ENCODE data around the gene MKX.

MKX gene

GRCh38 chr10:27638071-27638750, 107.4 kb downstream of the MKX start:
- Histone ChIP-seq H3K4me3 (ENCODE audit: low read depth, low read length) (no peak overlapping the region), H3K9me3 (ENCODE audit: control insufficient read depth, insufficient read depth, low read length) (no peaks in the 10 kb centered on the region), H3K36me3 (ENCODE audit: control insufficient read depth, insufficient read depth, low read length) (no peaks in the 10 kb centered on the region), H3K9ac (ENCODE audit: low read depth, low read length) (no peak overlapping the region), H3K4me1 (ENCODE audit: control insufficient read depth, insufficient read depth, low read length) (no peaks in the 10 kb centered on the region), H3K27me3 (ENCODE audit: control insufficient read depth, insufficient read depth, low read length) (no peaks in the 10 kb centered on the region)

- Histone ChIP-seq H3K27me3 (ENCODE audit: control insufficient read depth, insufficient read depth, low read length) (no peaks in the 10 kb centered on the region), H3K4me1 (ENCODE audit: control insufficient read depth, insufficient read depth, low read length) (no peaks in the 10 kb centered on the region), H3K9ac (ENCODE audit: low read depth, low read length) (no peak overlapping the region), H3K9me3 (ENCODE audit: control insufficient read depth, insufficient read depth, low read length) (no peaks in the 10 kb centered on the region), H3K4me3 (ENCODE audit: low read depth, low read length) (no peak overlapping the region), H3K36me3 (ENCODE audit: control insufficient read depth, insufficient read depth, low read length) (no peaks in the 10 kb centered on the region)
These were observed 108.0 kb downstream of the MKX start for GRCh38 chr10:27637601-27638000.

GRCh38 chr10:27636816-27637215, 108.8 kb downstream of the MKX start:
- Histone ChIP-seq H3K36me3 (ENCODE audit: control insufficient read depth, insufficient read depth, low read length) (no peaks in the 10 kb centered on the region), H3K9me3 (ENCODE audit: control insufficient read depth, insufficient read depth, low read length) (no peaks in the 10 kb centered on the region), H3K27me3 (ENCODE audit: control insufficient read depth, insufficient read depth, low read length) (no peaks in the 10 kb centered on the region)

GRCh38 chr10:27635699-27636270, 109.8 kb downstream of the MKX start:
- no peaks in the 10 kb centered on the region for H3K27me3 ChIP-seq (ENCODE audit: control insufficient read depth, insufficient read depth, low read length)
- no peaks in the 10 kb centered on the region for H3K9me3 ChIP-seq (ENCODE audit: control insufficient read depth, insufficient read depth, low read length)
- no peaks in the 10 kb centered on the region for H3K36me3 ChIP-seq (ENCODE audit: control insufficient read depth, insufficient read depth, low read length)
- no peaks in the 10 kb centered on the region for H3K4me1 ChIP-seq (ENCODE audit: control insufficient read depth, insufficient read depth, low read length)
- no peak overlapping the region for H3K9ac ChIP-seq (ENCODE audit: low read depth, low read length)
- H3K4me3 ChIP-seq (ENCODE audit: low read depth, low read length) = no peak overlapping the region

More at GRCh38 chr10:27636816-27637215, 108.8 kb downstream of the MKX start:
- Histone ChIP-seq H3K4me3 (ENCODE audit: low read depth, low read length) (no peak overlapping the region), H3K4me1 (ENCODE audit: control insufficient read depth, insufficient read depth, low read length) (no peaks in the 10 kb centered on the region), H3K9ac (ENCODE audit: low read depth, low read length) (no peak overlapping the region)

GRCh38 chr10:27635290-27635689, 110.3 kb downstream of the MKX start:
- Histone ChIP-seq H3K9me3 (ENCODE audit: control insufficient read depth, insufficient read depth, low read length) (no peaks in the 10 kb centered on the region), H3K9ac (ENCODE audit: low read depth, low read length) (no peak overlapping the region), H3K27me3 (ENCODE audit: control insufficient read depth, insufficient read depth, low read length) (no peaks in the 10 kb centered on the region), H3K4me1 (ENCODE audit: control insufficient read depth, insufficient read depth, low read length) (no peaks in the 10 kb centered on the region), H3K4me3 (ENCODE audit: low read depth, low read length) (no peak overlapping the region), H3K36me3 (ENCODE audit: control insufficient read depth, insufficient read depth, low read length) (no peaks in the 10 kb centered on the region)

- Histone ChIP-seq H3K36me3 (ENCODE audit: control insufficient read depth, insufficient read depth, low read length) (no peaks in the 10 kb centered on the region), H3K4me3 (ENCODE audit: low read depth, low read length) (no peak overlapping the region), H3K27me3 (ENCODE audit: control insufficient read depth, insufficient read depth, low read length) (no peaks in the 10 kb centered on the region), H3K4me1 (ENCODE audit: control insufficient read depth, insufficient read depth, low read length) (no peaks in the 10 kb centered on the region), H3K9me3 (ENCODE audit: control insufficient read depth, insufficient read depth, low read length) (no peaks in the 10 kb centered on the region), H3K9ac (ENCODE audit: low read depth, low read length) (no peak overlapping the region)
These were observed 117.0 kb downstream of the MKX start for GRCh38 chr10:27628621-27629020.

GRCh38 chr10:27626890-27627289, 118.7 kb downstream of the MKX start:
- no peaks in the 10 kb centered on the region for H3K36me3 ChIP-seq (ENCODE audit: control insufficient read depth, insufficient read depth, low read length)
- H3K27me3 ChIP-seq (ENCODE audit: control insufficient read depth, insufficient read depth, low read length) = no peaks in the 10 kb centered on the region
- no peaks in the 10 kb centered on the region for H3K4me1 ChIP-seq (ENCODE audit: control insufficient read depth, insufficient read depth, low read length)
- no peak overlapping the region for H3K4me3 ChIP-seq (ENCODE audit: low read depth, low read length)
- H3K9ac ChIP-seq (ENCODE audit: low read depth, low read length) = no peak overlapping the region
- H3K9me3 ChIP-seq (ENCODE audit: control insufficient read depth, insufficient read depth, low read length) = no peaks in the 10 kb centered on the region

GRCh38 chr10:27625452-27626211, 120.0 kb downstream of the MKX start:
- H3K9ac ChIP-seq (ENCODE audit: low read depth, low read length) = no peak overlapping the region
- H3K36me3 ChIP-seq (ENCODE audit: control insufficient read depth, insufficient read depth, low read length) = no peaks in the 10 kb centered on the region
- H3K4me3 ChIP-seq (ENCODE audit: low read depth, low read length) = no peak overlapping the region
- no peaks in the 10 kb centered on the region for H3K27me3 ChIP-seq (ENCODE audit: control insufficient read depth, insufficient read depth, low read length)
- no peaks in the 10 kb centered on the region for H3K4me1 ChIP-seq (ENCODE audit: control insufficient read depth, insufficient read depth, low read length)
- no peaks in the 10 kb centered on the region for H3K9me3 ChIP-seq (ENCODE audit: control insufficient read depth, insufficient read depth, low read length)

GRCh38 chr10:27624941-27625340, 120.7 kb downstream of the MKX start:
- H3K36me3 ChIP-seq (ENCODE audit: control insufficient read depth, insufficient read depth, low read length) = no peaks in the 10 kb centered on the region
- no peak overlapping the region for H3K4me3 ChIP-seq (ENCODE audit: low read depth, low read length)
- no peaks in the 10 kb centered on the region for H3K9me3 ChIP-seq (ENCODE audit: control insufficient read depth, insufficient read depth, low read length)
- no peaks in the 10 kb centered on the region for H3K4me1 ChIP-seq (ENCODE audit: control insufficient read depth, insufficient read depth, low read length)
- no peaks in the 10 kb centered on the region for H3K27me3 ChIP-seq (ENCODE audit: control insufficient read depth, insufficient read depth, low read length)
- H3K9ac ChIP-seq (ENCODE audit: low read depth, low read length) = no peak overlapping the region

Data from iPS-15b (cell line).